HG03045 (cell line): ENCODE measurements around the gene NXF1.
"Not testable (repeated sequence)": the region's sequence is repeated elsewhere in the genome, so short reads cannot be mapped to it uniquely, and the experiment has no call there.

Experiments used
- ATAC-seq: cut with Tn5 transposase; IDR thresholded peaks from one replicate; pipeline ENCODE4 v1.9.1; 2021; ENCODE audit warnings: mild to moderate bottlenecking, moderate library complexity; ENCODE audit not compliant: unreplicated experiment

Gene NXF1

GRCh38 chr11:62832336-62833234 lies 27.3 kb upstream of the NXF1 start, which contains the start of gene TEX54:
TEX54 (minus strand) TSS chr11:62832841.
- ATAC-seq: no peak

DNA sequence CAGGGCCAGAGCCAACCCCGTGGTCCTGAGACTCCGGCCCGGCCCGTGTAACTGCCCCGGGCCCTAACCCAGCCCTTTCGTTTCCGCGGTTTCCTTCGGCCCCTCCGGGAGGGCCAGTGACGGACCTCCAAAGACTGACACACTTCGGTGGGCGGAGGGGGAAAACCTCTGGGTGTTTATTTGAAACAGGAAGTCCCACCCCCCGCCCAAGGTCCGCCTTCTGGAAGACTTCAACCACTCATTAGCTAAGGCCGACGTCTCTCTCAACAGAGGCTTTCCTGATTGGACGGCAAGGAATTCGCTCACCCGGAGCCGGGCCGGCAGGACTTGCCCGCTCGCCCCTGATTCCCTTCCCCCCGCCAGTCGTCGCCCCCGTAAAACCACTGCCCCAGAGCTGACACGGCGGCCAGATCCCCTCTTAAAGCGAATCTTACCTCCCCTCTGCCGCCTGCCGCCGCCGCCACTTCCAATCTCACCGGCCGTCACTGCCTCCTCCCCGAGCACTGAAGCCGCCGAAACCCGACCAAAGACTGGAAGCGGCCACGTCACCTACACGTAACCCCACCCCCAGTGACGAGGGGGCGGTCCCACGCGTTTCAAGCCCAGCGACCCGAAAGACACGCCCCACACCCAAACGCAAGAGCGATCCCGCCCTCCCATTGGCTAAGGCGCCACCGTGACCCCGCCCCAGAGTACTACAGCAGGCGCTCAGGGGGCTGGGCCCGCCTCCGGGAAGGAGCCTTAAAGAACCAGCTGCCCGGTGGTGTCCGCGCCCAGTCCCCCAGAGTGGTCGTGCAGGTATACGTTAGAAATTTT lies 26.5 kb upstream of the NXF1 start, which contains the start of gene STX5:
TSS of gene STX5 (minus strand) at position 532 of the 816 bp plus-strand sequence. CDS start 808 bp downstream, outside the sequence.
- ATAC-seq: peak; percentile 87

- no peak for ATAC-seq
Measured at GRCh38 chr11:62830904-62831519, 25.8 kb upstream of the NXF1 start.

DNA sequence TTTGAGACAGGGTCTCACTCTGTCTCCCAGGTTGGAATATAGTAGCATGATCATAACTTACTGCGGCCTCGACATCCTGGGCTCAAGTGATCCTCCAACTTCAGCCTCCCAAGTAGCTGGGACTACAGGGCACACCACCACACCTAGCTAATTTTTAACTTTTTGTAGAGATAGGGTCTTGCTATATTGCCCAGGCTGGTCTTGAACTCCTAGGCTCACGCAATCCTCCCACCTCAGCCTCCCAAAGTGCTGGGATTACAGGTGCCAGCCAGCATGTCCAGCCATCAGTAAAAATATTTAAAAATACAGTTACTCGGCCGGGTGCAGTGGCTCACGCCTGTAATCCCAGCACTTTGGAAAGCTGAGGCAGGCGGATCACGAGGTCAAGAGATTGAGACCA lies 22.9 kb upstream of the NXF1 start:
- ATAC-seq: not testable (repeated sequence)

DNA sequence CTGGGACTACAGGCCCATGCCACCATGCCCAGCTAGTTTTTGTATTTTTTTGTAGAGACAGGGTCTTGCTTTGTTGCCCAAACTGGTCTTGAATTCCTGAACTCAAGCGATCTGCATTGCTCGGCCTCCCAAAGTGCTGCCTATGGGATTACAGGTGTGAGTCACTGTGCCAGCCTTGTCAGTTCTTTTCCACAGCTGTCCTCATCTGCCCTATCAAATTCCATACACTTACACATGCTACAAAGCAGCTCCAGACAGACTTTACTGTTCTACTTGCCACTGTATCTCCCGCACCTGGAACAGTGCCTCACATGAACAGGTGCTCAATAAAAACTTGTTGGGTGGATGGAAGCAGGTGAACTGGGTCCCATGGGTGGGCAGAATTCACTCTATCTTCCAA lies 18.4 kb upstream of the NXF1 start:
- ATAC-seq: no peak

DNA sequence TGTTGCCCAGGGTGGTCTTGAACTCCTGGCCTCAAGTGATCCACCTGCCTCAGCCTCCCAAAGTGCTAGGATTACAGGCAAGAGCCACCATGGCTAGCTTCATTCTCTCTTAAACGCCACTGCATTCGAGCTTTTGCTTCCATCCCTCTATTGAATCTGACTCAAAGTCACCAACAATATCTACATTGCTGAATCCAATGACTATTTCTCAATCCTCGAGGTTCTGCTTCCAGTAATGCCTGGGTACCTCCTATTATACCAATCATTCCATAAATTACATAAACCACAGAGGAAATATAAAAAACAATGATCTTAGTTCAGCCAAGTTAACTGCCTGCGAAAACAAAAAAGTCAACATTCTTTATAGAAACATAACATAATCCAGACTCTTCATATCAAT lies 11.9 kb upstream of the NXF1 start:
- no peak for ATAC-seq

- no peak for ATAC-seq
Measured at GRCh38 chr11:62816557-62816956, 11.3 kb upstream of the NXF1 start.

DNA sequence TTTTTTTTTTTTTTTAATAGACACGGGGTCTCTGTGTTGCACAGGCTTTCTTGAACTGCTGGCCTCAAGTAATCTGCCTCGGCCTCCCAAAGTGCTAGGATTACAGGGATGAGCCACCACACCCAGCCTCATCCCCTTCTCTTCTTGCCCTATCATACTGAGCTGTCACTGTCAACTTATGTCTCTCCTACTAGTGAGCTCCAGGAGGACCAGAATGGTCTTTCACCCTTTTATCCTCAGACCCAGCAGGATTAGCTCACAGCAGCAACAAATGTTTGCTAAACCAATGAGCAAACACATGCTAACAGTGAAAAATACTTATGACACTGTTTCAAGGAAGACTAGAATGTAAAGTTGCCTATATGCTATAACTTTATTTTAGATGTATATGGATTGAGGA lies 6.4 kb upstream of the NXF1 start:
- no peak for ATAC-seq

GRCh38 chr11:62810748-62811147 lies 5.5 kb upstream of the NXF1 start:
- ATAC-seq: no peak

- ATAC-seq: no peak
Measured at GRCh38 chr11:62806611-62807121, 1.4 kb upstream of the NXF1 start.

GRCh38 chr11:62805961-62806441 lies 761 bp upstream of the NXF1 start:
- no peak for ATAC-seq

DNA sequence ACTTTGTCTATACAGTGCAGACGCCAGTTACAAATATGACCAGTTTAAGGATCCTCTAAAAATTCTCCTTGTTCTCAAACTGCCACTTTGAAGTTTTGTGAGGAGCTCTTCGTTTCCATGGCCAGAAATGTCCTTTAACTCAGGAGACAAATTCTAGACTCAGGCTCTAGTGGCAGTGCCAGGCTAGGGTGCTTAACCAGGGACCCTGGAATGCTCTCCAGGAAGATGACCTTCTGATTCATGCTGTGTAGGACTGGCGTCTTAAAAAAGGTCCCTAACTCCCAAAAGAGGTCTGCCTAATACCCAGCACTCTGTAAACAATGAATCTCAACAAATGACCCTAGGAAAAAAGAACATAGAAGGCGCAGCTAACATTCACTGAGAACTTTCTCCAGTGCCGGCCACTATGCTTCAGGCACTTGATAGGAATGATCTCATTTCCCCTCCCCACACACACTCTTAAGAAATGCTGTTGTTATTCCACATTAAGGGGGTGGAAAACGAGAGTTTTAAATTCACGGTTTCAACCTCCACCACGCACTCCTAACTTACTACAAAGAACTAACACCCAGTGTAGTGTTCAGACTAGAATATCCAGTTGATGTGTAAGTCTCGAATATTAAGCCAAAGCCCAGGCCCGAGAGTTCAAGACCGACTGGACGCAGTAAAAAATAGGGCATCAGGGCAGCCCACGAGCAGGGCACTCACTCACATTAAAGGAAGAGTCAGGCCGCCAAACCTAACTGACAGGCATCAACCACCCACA lies 747 bp downstream of the NXF1 start:
- peak; percentile 1 for ATAC-seq

DNA sequence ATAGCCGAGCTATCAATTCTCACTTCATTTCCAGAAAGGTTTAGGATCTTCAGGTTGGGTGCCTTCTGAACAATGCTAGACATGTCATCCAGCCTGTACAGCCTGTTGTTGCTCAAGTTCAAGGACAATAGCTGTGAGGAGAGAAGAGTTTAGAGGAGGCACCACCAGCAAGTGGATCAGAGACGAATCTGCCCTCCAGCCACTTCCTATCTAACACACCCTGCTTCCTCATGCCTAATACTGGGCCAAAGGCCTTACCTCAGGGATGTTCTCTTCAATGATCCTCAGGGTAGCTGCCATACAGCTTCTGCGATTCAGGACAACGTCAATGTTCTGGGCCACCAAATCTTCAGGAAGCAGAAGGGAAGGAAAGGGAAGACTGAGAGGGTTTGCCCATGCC lies 4.2 kb downstream of the NXF1 start:
- no peak for ATAC-seq

DNA sequence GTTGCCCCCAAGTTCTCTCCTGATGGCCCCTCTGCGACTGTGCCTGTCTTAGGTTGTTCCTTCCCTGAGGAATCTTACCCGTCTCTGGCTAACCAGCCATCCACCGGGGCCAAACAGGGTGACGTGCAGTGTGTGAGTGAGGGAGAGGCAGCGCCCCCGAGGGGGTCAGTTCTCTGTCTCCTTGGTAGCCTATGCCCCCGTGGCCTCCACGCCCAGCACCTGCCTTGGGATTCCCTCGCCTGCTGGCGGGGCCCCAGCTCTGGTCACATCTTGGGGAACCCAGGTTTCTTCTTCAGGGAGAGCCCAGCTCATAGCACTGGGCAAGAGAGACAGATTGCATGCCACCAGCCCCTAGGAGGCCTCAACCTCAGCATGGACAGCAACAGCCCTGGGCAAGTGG lies 5.8 kb downstream of the NXF1 start:
- no peak for ATAC-seq

DNA sequence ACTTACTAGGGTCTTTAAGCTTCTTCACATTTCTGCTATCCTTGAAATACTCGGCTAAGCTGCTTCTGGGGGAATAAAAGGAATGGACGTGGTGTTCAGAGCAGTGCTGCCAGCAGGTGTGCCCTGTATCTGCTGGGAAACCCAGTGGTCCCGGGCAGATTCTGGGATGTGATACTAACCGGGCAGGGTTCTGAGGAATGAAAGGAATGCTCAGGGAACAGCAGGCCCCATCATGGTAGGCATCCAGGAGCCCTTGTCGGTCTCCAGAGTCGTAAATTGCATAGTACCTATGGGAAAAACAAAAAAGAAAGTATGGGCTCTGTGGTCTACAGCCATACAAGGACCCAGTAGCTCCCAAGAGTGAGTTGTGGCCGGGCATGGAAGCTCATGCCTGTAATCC lies 9.0 kb downstream of the NXF1 start:
- no peak for ATAC-seq

GRCh38 chr11:62794201-62794775 lies 11.0 kb downstream of the NXF1 start:
- no peak for ATAC-seq

GRCh38 chr11:62792202-62792575 lies 13.1 kb downstream of the NXF1 start:
- ATAC-seq: peak; percentile 3

DNA sequence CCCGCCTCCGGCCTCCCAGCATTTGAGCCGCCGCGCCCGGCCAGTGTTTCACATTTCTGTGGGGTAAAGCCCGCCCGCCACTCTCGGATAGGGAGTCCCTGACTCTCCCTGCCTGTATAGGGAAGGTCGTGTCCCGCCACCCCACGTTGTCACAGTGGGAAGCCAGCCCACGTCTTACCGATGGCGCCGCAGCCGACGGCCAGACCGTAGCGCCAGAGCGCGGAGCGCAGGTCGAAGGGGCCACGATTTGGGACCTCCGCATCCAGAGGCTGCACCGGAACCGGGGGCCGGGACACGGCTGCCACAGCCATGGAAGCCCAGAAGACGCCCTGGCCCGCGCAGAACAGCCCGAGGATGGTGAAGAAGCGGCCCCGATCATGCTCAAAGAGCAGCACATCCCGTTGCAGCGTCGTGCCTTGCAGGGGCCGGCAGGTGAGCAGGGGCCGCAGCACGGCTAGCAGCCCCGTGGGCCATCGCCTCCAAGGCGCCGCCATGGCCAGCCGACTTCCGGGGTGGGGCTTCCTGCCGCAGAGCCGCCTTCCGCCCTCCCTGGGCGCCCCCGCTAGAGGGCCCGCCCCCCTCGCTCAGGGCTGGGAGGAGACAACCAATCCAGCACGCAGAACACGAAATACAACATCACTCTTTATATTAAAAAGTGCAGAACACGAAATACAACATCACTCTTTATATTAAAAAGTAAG lies 13.6 kb downstream of the NXF1 start, which contains the start of gene TMEM223:
TSS of gene TMEM223 (minus strand) at position 506 of the 701 bp plus-strand sequence. CDS start at position 494, 12 bp downstream.
- ATAC-seq: peak; percentile 55

DNA sequence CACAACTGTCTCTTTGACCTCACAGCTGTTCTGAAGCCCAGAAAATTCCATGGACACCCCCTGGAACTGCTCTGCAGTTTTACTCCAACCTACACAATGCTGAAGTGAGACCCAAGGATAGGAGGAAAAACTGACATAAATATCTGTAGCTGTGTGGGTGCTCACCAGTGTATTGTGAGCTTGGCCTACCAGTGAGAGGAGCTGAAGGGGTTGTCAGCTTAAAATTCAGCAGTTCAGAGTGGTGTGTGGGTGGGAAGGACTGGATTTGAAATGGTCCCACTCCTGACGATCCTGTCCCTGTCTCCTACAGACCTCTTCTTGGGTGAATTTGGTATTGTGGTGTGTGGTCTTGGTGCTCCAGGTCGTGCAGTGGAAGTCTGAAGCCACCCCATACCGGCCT lies 15.7 kb downstream of the NXF1 start:
- no peak for ATAC-seq
